ENCODE measurements around the gene EMILIN1.

EMILIN1 gene

GRCh38 chr2:27040282-27040681 is 38.1 kb upstream of the EMILIN1 start:
- no peak overlapping the region for H3K4me2 ChIP-seq
- H3K4me3 ChIP-seq (IDR thresholded peaks at IDR 0.05; ENCODE audit: insufficient read depth, low read depth, low read length): no peak overlapping the region
- no peaks in the 10 kb centered on the region for H4K20me1 ChIP-seq (ENCODE audit: insufficient read depth)
- no peak for TF ChIP-seq CTCF (conservative IDR thresholded peaks at IDR 0.05; ENCODE audit: low read depth, low read length)
- H3K4me1 ChIP-seq (ENCODE audit: low read depth, poor library complexity, severe bottlenecking): no peaks in the 10 kb centered on the region
- H3K36me3 ChIP-seq (ENCODE audit: insufficient read depth): no peaks in the 10 kb centered on the region
- H3K79me2 ChIP-seq (ENCODE audit: insufficient read depth, low read depth): no peaks in the 10 kb centered on the region
- no peak overlapping the region for H2AFZ ChIP-seq (ENCODE audit: low read depth)
- H3K27ac ChIP-seq: no peak overlapping the region
- no peak overlapping the region for H3K9ac ChIP-seq
- no peaks in the 10 kb centered on the region for H3K27me3 ChIP-seq (ENCODE audit: insufficient read depth, low read depth)

- H3K27ac ChIP-seq: no peak overlapping the region
- H3K4me2 ChIP-seq: no peak overlapping the region
- H3K27me3 ChIP-seq (ENCODE audit: insufficient read depth, low read depth): no peaks in the 10 kb centered on the region
- no peaks in the 10 kb centered on the region for H4K20me1 ChIP-seq (ENCODE audit: insufficient read depth)
- H3K9ac ChIP-seq: no peak overlapping the region
- no peaks in the 10 kb centered on the region for H3K4me1 ChIP-seq (ENCODE audit: low read depth, poor library complexity, severe bottlenecking)
- no peak overlapping the region for H2AFZ ChIP-seq (ENCODE audit: low read depth)
- H3K79me2 ChIP-seq (ENCODE audit: insufficient read depth, low read depth): no peaks in the 10 kb centered on the region
- H3K36me3 ChIP-seq (ENCODE audit: insufficient read depth): no peaks in the 10 kb centered on the region
- no peak overlapping the region for H3K4me3 ChIP-seq (IDR thresholded peaks at IDR 0.05; ENCODE audit: insufficient read depth, low read depth, low read length)
- no peak for TF ChIP-seq CTCF (conservative IDR thresholded peaks at IDR 0.05; ENCODE audit: low read depth, low read length)
These were observed 36.7 kb upstream of the EMILIN1 start for GRCh38 chr2:27041752-27042151.

- Histone ChIP-seq H3K9ac (no peak overlapping the region), H3K36me3 (ENCODE audit: insufficient read depth) (no peaks in the 10 kb centered on the region), H3K4me2 (no peak overlapping the region), H4K20me1 (ENCODE audit: insufficient read depth) (no peaks in the 10 kb centered on the region), H3K27ac (no peak overlapping the region), H3K79me2 (ENCODE audit: insufficient read depth, low read depth) (no peaks in the 10 kb centered on the region), H2AFZ (ENCODE audit: low read depth) (no peak overlapping the region), H3K4me3 (IDR thresholded peaks at IDR 0.05; ENCODE audit: insufficient read depth, low read depth, low read length) (no peak overlapping the region), H3K27me3 (ENCODE audit: insufficient read depth, low read depth) (no peaks in the 10 kb centered on the region), H3K4me1 (ENCODE audit: low read depth, poor library complexity, severe bottlenecking) (no peaks in the 10 kb centered on the region)
- TF ChIP-seq CTCF (conservative IDR thresholded peaks at IDR 0.05; ENCODE audit: low read depth, low read length): no peak
These were observed 36.2 kb upstream of the EMILIN1 start for GRCh38 chr2:27042159-27042661.

GRCh38 chr2:27042985-27043634 is 35.3 kb upstream of the EMILIN1 start:
- H3K27ac ChIP-seq: no peak overlapping the region
- H3K4me2 ChIP-seq: no peak overlapping the region
- no peaks in the 10 kb centered on the region for H4K20me1 ChIP-seq (ENCODE audit: insufficient read depth)
- no peak overlapping the region for H3K4me3 ChIP-seq (IDR thresholded peaks at IDR 0.05; ENCODE audit: insufficient read depth, low read depth, low read length)
- H3K9ac ChIP-seq: no peak overlapping the region
- H2AFZ ChIP-seq (ENCODE audit: low read depth): no peak overlapping the region
- H3K4me1 ChIP-seq (ENCODE audit: low read depth, poor library complexity, severe bottlenecking): no peaks in the 10 kb centered on the region
- H3K79me2 ChIP-seq (ENCODE audit: insufficient read depth, low read depth): no peaks in the 10 kb centered on the region
- H3K27me3 ChIP-seq (ENCODE audit: insufficient read depth, low read depth): no peaks in the 10 kb centered on the region
- TF ChIP-seq CTCF (conservative IDR thresholded peaks at IDR 0.05; ENCODE audit: low read depth, low read length): no peak
- no peaks in the 10 kb centered on the region for H3K36me3 ChIP-seq (ENCODE audit: insufficient read depth)

Measured in KMS-11 (cell line).